GM18511 (cell line): ENCODE data around the gene PSMD9.
"Not testable (repeated sequence)": the region's sequence is repeated elsewhere in the genome, so short reads cannot be mapped to it uniquely, and the experiment has no call there.

Source experiments
- ATAC-seq: cut with Tn5 transposase; IDR thresholded peaks from one replicate; pipeline ENCODE4 v1.9.1; 2021; ENCODE audit warnings: mild to moderate bottlenecking, moderate library complexity; ENCODE audit not compliant: unreplicated experiment

The PSMD9 gene

DNA sequence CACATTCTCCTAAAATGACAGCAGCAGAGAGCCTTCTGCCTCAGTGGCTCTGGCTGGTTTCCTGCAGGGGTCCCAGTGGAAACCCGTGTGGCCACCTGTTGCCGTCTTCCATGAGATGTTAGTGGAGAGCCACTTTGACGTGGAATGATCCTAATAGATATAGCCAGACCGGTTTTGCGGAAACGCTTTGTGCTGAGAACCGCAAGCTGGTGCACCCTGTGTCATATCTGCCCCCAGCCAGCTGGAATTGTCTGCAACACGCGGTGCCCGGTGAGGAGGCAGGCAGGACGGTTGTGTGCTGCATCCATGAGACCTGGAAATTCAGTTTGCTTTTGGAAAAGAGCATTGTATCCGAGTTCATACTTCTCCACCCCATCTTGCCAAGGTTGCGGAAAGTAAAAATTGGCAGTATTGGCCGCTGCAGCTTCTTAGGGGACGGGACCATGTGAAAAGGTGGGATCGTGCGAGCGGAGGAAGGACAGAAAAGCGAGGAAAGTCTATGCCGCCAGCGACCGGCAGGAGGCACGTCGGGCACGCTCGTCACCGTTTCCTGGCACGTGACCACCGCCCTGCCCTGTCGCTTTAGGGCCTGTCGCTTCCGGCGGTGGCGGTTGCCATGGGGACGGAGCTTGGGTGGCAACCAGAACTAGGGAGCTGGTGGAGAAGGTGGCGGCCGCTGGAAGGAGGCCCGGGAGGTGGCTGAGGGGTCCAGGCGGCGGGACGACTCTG lies 29.5 kb downstream of the PSMD9 start, which contains the start of gene CFAP251:
CFAP251 (plus strand) TSS at position 643 of the 729 bp plus-strand sequence. CDS start 2,714 bp downstream, outside the sequence.
- ATAC-seq: peak; percentile 90

DNA sequence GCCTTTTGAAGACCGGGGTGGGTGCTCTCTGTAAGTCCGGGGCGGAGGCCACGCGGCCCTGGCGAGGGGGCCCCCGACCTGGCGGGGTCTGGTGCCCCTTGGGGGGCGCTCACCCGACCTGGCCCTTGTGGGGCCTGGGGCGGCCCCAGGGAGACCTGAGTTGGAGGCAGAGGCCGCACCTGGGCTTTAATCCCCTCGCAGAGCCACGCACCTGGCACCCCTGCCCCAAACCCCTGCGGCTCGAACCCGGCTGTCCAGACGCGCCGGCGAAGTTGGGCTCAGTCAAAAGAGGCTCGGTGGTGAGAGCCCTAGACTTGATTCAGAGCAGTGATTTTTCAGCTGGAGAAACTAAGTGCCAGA lies 30.1 kb downstream of the PSMD9 start:
- ATAC-seq: peak; percentile 36

DNA sequence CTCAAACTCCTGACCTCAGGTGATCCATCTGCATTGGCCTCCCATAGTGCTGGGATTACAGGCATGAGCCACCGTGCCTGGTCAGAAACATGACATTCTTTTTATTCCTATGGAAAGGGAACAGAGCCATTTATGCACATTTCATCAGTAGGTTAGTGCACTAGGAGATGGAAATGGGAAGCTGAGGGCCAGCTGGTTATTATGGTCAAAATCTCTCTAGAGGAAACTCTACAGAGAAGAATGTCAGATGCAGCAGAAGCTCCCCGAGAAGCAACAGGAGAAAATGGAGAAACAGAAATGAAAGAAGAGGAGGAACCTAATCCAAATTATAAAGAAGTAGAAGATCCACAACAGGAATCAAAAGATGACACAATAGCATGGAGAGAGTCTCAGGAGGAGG lies 32.5 kb downstream of the PSMD9 start:
- no peak for ATAC-seq

DNA sequence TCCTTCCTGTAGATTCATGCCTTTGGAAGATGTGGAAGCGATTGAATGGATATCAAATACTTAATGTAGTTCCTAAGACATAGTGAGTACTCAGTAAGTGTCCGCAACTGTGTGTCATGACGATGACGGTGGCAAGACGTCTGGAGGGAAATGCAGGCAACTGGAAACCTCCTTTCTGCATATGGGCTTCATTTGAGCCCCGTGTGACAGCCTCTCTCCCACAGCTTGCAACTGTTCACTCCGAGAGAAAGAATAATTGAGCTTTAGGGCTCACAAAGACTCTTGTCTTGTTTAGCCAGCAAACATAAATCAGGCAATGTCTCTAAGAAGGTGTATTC lies 36.7 kb downstream of the PSMD9 start:
- ATAC-seq: no peak

DNA sequence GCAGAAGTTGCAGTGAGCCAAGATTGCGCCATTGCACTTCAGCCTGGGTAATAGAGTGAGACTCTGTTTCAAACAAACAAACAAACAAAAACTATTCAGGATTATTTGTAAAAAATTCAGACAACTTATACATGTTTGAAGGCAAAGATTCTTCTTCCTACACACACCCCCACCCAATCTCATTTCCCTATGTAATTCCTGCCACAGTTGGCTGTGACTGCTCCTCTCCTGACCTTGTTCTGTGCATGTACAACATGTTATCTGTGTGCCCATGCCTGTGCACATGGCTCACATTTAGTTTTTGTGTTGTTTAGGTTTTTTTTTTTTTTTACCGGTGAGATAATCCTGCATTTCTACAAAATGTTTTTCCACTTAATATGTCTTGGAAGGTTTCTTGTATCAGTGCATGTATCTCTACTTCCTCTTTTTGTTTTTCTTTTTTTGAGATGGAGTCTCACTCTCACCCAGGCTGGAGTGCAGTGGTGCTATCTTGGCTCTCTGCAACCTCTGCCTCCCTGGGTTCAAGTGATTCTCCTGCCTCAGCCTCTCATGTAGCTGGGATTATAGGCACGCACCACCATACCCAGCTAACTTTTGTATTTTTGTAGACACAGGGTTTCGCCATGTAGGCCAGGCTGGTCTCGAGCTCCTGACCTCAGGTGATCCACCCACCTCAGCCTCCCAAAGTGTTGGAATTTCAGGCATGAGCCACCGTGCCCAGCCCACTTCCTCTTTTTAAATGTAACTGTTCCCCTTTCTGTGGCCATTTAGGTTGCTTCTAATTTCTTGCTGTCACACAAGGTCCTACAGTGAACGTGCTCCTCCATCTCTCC lies 38.5 kb downstream of the PSMD9 start:
- ATAC-seq: no peak

DNA sequence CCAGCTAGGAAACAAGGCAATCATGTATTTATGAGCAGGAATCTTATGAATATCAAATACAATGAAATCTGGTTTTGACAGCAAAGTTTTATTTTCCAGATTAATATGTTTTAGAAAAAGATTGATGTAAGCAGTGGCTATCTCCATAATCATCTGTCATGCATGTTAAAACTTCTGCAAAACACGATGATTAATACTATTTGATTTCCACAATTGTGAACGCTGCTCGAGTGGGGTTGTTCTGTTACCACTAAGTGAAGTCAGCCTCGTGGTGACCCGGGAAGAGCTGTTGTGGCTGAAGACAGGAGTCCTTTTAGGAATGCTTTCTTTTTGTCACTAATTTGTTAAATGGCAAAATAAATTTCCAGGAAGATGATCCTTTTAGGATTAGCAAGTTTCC lies 39.2 kb downstream of the PSMD9 start:
- ATAC-seq: no peak

DNA sequence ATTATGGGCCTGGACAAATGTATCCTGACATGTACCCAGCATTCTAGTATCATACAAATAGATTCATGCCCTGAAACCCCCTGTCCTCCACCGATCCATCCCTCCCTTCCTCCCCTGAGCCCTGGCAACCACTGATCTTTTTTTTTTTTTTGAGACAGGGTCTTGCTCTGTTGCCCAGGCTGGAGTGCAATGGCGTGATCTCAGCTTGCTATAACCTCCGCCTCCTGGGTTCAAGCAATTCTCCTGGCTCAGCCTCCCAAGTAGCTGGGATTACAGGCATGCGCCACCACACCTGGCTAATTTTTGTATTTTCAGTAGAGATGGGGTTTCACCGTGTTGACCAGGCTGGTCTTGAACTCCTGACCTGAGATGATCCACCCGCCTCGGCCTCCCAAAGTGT lies 41.0 kb downstream of the PSMD9 start:
- not testable (repeated sequence) for ATAC-seq

DNA sequence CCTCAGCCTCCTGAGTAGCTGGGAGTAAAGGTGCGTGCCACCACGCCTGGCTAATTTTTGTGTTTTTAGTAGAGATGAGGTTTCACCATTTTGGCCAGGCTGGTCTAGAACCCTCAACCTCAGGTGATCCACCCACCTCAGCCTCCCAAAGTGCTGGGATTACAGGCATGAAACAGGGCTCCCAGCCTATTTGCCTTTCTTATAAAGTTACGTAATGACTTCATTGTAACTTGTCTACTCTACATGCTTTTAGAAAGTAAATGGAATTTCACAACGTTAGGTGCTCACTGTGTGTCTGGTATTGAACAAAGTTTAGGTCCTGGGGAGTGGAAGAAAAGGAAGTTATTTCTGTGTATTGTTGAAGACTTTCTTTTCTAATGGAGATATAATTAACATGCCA lies 42.3 kb downstream of the PSMD9 start:
- ATAC-seq: no peak

DNA sequence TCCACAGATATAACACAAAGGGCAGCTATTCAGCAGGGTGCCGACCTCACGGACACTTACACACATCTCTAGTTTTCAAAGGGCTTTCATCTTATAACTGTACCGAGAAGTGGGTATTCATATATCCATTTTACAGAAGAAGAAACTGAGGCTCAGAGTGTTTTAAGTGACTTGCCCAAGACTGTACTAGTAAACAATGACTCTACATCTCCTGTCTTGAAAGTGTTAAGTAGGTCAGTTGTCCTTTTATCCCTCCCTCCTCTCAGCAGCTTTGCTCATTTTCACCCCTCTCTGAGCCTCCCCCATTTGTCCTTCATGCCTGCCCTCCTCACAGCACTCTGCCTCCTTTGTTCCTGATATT lies 43.6 kb downstream of the PSMD9 start:
- no peak for ATAC-seq

DNA sequence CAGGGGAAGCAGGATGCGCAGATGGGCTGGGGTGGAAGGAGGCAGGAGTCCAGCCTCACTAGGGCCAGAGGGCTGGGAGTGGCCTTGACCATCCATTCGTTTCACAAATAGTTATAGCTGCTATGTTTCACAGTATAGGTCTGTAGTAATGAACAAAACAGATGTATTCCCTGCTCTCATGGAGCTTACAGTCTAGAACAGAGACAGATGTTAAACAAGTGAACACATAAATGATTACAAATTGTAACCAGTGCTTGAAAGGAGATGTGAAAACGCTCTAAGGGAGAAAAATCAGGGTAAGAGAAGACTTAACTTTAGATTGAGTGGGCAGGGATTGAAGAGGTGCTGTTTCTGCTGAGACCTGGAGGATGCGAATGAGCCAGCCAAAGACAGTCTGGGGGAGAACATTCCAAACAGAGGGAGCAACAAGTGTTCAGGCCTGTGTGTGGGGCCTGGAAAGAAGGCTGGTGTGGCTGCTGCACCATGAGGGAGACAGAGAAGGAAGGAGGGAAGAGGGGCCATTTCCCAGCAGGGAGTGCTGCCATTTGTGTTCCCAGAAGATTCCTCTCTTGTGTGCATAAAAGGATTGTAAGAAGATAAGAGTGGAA lies 44.4 kb downstream of the PSMD9 start:
- ATAC-seq: no peak

DNA sequence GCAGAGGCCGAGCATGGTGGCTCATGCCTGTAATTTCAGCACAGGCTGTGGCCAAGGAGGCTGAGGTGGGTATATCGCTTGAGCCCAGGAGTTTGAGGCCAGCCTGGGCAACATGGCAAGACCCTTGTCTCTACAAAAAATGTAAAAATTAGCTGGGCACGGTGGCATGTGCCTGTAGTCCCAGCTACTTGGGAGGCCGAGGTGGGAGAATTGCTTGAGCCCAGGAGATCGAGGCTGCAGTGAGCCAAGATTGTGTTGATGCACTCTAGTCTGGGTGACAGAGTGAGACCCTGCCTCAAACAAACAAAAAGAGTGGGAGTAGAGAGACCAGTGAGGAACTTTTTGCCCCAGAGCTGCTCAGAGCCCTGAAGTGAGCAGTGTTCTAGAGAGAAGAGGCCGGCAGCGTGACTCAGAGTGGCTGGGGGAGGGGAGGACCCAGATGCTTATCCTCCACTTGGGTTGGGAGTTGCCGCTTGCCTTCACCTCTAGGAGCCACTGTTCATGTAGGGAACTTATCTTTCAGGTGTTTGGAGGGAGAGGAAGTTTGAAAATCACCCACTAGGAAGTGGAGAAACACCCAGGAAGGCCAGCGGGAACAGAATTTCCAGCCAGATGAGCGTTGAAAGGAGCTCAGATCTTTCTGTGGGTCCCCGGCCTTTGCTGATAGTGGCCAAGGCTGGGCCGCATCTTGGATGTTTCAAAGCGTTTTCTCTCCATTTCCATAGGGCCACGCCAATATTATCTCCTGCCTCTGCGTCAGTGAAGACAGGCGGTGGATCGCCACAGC lies 45.1 kb downstream of the PSMD9 start:
- no peak for ATAC-seq

DNA sequence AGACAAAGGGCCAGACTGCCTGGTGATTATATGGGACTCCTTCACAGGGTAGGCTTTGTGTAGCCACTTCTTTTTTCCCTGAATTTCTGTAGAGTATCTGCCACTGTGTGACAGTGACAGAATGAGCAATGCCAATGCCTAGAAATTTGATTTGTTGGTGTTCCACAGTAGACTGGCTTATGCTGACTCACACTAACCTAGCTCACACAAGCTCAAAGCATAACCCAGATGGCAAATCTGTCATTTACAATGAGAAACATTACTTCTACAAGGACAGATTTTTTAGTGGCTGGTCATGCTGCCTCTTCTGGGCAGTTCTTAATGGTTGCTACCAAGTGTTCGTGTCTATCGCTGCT lies 45.7 kb downstream of the PSMD9 start:
- ATAC-seq: no peak

DNA sequence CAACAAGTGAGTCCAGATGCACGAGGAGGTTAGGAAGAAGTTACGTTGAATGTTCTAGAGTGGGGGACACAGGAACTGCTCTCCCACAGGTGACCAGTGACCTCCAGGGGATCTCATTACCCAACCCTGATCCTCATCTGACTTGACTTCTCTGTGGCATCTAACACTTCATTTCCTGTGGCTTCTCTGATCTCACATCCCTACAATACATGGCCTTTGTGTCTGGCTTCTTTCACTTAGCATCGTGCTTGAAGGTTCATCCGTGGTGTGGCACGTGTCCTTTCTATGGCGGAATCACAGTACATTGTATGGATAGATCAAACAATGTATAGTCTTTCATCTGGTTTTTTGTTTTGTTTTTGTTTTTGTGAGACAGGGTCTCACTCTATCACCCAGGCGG lies 49.1 kb downstream of the PSMD9 start:
- no peak for ATAC-seq

DNA sequence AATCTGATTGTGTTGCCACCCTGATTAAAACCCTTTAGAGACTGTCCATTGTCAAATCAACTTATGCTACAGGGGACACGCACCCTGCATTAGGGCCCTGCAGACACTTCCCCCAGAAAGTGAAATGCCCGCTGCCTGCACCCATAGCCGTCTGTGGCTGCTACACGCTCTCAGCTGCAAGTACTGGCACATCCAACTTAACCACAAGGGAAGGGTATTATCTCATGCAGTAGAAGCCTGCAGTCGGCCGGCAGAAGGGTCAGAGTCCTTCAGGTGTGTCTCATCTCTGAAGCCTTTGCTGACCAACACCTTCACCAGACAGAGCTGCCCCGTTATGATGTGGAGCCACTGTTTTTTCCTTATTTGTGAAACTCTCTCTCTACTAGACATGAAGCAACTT lies 50.6 kb downstream of the PSMD9 start:
- peak; percentile 75 for ATAC-seq

DNA sequence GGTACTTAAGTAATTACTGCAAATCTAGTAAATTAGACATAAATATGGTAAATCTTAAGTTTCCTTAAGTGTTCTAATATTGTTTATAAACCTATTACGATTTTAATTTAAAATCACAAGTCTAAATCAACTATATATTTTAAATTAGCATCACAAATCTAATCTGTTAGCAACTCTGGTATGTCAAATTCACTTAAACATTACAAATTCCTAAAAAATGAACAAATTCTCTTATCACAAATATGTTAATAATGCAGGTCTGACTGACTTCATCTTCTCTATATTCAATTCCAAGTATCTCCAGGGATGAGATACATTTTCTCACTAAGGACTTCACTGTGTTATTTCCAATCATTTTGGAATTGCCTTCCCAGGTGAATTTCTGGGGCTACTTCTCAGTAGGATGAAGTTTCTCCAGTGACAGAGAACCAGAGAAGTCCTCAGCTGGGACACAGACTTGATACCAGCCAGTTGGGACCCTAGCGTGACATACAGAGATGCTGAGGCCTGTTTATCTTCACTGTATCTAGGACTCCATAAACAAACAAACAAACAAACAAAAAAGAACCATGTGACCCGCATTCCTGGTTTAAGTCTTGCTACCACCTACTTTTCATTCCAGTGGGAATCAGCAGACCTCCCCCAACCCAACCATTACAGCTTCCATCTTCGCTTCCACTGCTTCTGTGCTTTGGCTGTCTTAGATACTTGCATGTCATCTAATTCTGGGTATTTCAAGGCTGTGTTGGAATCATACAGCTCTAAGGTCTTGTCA lies 51.6 kb downstream of the PSMD9 start:
- no peak for ATAC-seq

DNA sequence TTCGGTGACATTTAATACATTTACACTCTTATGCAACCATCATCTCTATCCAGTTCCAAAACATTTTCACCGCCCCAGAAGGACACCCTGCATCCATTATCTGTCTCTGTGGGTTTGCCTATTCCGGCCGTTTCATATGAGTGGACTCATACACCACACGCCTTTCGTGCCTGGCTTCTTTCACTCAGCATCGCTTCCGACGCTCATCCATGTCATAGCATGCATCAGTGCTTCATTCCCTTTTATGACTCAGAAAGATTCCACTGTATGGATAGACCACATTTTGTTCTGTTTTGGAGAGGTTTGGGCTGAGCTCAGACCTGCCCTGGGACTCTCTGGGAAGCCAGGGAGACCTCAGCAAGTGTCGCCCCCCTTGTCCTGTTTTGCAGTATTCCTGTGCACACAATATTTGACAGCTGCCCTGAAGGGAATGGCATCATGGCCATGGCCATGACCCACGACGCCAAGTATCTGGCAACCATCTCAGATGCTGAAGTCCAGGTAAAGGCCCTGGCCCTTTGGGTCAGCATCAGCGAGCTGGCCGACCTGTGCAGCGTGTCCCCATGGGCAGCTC lies 53.6 kb downstream of the PSMD9 start:
- ATAC-seq: no peak

DNA sequence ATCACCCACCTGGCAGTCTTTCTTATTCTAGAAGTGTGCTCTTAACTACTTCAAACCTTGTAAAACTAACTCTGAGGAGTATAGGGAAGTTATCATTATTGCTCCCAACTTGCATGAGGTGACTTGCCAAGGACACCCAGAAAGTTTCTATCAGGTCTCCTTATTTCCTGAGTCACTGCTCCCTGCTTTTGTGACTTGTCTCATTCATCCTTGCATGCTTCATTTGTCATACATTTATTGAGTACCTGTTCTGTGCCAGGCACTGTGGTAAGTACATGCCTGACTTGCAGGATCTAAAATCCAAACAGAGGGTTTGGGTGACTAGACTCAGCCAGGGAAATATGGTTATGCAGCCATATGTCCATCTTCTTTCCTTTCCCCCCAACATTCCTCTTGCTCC lies 55.3 kb downstream of the PSMD9 start:
- ATAC-seq: no peak

DNA sequence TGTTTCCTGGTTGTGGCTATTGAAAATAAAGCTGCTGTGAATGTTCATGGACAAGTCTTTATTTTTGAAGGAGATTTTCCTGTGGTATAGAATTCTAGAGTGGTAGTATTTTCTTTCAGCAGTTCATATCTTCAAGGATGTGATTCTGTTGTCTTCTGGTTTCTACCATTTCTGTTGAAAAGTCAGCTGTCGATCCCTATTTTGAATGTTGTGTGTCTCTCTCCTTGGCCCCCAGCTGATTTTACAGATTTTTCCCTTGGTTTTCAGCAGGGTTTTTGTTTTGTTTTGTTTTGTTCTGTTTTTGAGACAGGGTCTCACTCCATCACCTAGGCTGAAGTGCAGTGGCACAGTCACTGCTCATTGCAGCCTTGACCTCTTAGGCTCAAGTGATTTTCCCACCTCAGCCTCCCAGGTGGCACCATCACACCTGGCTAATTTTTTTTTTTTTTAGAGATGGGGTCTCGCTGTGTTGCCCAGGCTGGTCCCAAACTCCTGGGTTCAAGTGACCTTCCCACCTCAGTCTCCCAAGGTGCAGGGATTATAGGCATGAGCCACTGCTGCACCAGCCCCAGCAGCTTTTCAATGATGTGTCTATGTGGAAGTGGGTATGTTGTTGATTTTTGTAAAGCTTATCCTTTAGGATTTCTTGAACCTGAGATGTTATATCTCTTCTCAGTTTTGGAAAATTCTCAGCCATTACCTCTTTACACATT lies 57.9 kb downstream of the PSMD9 start:
- ATAC-seq: no peak

DNA sequence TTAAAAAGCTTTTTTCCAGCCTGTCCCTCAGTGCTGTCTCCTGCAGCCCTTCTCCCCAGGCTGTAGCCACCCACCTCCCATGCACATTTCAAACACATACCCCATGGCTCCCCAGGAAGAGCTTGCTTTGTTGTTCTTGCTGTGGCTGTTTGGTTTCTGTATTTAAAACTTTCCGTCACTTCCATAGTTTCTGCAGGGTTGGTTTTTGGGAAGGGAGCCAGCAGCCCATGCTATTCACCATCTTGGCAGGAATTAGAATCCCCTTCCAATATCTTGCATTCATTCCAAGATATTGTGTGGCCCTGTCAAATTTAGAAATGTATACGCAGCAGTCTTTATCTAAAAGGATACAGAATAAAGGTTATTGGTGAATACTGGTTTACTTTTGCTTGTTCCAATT lies 59.4 kb downstream of the PSMD9 start:
- no peak for ATAC-seq
